Astrocyte of the cerebellum (primary cell): ENCODE measurements around the gene GLCCI1.

Experiments used
- DNase-seq: peaks from one replicate; pipeline ENCODE4 v3.0.0-alpha.2; 2011; ENCODE audit warnings: low read depth
- H3K4me3 ChIP-seq: 2 replicates; pipeline ENCODE4 v1.5.1; 2011; ENCODE audit warnings: mild to moderate bottlenecking, low read depth, low read length, moderate library complexity
- CTCF ChIP-seq: IDR thresholded peaks from 2 replicates; pipeline ENCODE4 v1.5.1; 2012; ENCODE audit warnings: low read length, low read depth, moderate library complexity, mild to moderate bottlenecking; ENCODE audit errors: missing control alignments
- in situ Hi-C: cut with HindIII; loops from 2 replicates; pipeline ENCODE4 v1.10.0; 2017; ENCODE audit warnings: low sequenced_read_pairs

Gene GLCCI1

GRCh38 chr7:8015100-8015745 is 46.6 kb downstream of the GLCCI1 start:
- H3K4me3 ChIP-seq: no peak overlapping the region
- in situ Hi-C loops: no loop called here
- DNase-seq: no peak
- no peak for TF ChIP-seq CTCF

DNA sequence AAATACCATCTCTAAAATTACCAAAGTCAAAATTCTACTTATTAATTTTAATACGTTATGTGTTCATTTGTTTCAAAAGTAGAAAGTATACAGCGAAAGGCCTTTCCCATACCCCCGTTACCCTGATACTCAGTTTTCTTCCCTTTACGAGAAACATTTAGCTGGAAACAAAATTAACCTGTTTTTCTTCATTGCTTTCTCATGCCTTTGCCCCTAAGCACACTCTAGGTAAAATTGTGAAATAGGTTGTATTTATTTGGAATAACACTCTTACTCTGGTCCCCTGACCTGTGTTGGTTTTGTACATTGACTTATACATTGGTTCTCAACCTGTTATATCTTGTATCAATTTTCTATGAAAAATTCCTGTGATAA is 47.1 kb downstream of the GLCCI1 start:
- in situ Hi-C loops: no loop called here
- no peak for DNase-seq
- no peak overlapping the region for H3K4me3 ChIP-seq
- TF ChIP-seq CTCF: no peak

DNA sequence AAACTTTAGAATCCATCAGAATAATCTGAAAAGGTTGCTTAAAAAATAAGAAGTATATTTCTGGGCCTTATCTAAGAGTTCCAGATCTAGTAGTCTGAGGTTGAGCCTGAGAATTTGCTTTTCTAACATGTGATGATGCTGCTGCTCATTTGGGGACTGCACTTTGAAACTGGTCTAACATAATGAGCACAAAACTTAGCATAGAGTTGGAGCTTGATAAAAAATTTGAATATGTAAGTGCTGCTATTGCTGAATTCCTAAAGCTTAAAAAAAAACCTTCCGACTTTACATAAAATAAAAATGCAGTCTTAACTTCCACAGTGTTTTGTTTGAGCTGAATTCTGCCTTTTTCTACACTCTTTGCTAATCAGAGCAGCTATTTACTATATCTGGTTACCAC is 48.8 kb downstream of the GLCCI1 start:
- in situ Hi-C loops: no loop called here
- TF ChIP-seq CTCF: no peak
- no peak overlapping the region for H3K4me3 ChIP-seq
- DNase-seq: no peak

DNA sequence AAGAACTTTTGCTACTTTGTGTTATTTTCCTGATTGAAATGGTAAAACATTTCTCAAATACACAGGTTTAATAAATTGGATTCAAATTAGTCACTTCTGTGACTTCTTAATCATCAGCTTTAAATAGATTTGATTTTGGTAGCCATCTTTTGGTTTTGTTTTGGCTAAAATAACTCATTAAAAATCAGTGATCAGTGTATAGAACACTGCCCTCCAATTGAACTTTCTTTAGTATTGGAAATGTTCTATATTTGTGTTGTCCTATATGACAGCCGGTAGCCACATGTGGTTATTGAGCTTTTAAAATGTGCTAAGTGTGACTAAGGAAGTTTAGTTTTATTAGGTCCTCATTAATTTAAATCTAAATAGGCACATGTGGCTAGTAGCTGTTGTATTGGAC is 50.4 kb downstream of the GLCCI1 start:
- no peak for TF ChIP-seq CTCF
- in situ Hi-C loops: no loop called here
- H3K4me3 ChIP-seq: no peak overlapping the region
- DNase-seq: no peak

GRCh38 chr7:8022628-8023027 is 54.0 kb downstream of the GLCCI1 start:
- no peak for DNase-seq
- TF ChIP-seq CTCF: no peak
- no peak overlapping the region for H3K4me3 ChIP-seq
- in situ Hi-C loops: no loop called here

- no peak for DNase-seq
- in situ Hi-C loops: no loop called here
- H3K4me3 ChIP-seq: no peak overlapping the region
- no peak for TF ChIP-seq CTCF
Measured at GRCh38 chr7:8035192-8035591, 66.6 kb downstream of the GLCCI1 start.
